ENCODE measurements around the gene SYK.

- TF ChIP-seq POLR2A (IDR thresholded peaks at IDR 0.05; ENCODE audit: low read depth) (no peak), CTCF (IDR thresholded peaks at IDR 0.05) (no peak), POLR2AphosphoS5 (IDR thresholded peaks at IDR 0.05) (no peak)
Observed at GRCh38 chr9:90808398-90808797, 6.8 kb downstream of the SYK start.
